ENCODE data around the gene NET1. TPM values are rescaled to one million over a fixed set of nuclear protein-coding genes. Genes with fewer than 3 reads are reported as not detected.
"Not testable (repeated sequence)": the region's sequence is repeated elsewhere in the genome, so short reads cannot be mapped to it uniquely, and the experiment has no call there.

Gene NET1
- total RNA-seq, 1 donor from 2014 or later = 205 TPM

DNA sequence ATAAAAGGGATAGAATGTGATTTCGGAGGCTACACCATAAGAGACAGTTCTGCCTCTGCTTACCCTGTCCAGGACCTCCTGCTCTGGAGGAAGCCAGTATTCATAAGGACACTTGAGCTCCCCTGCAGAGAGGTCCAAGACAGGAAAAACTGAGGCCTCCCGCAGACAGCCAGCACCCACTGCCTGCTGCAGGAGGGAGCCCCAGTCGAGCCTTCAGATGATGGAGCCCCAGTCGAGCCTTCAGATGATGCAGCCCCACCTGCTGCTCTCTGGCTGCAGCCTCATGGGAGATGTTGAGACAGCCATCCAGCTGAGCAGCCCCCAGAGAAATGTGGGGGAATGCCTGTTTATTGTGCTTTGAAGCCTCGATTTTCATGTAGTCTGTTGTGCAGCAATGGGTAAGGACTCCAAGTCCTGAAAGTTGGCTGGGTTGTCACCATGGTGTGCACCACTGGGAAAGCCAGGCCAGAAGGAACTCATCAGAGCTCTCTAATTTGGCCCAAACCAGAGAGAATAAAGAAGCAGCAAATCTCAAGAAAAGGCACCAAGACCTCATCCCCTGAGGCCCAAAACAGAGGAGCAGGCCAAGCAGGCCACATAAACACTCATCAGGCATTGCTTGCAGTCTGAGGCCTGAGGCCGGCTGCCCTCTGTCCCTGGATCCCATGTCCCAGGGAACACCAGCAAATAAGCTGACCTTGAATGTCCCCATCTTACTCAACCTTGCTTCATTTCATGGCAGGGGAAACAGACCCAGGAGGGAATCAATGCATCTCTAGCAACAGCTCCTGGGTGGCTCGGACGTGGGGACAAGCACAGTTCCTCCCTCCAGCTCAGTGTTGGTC is 56.1 kb downstream of the NET1 start:
- no peak for DNase-seq (ENCODE audit: low spot score in 2 of 2, unreplicated experiment in 2 of 2)
- no peaks in the 10 kb centered on the region for H3K27me3 Mint-ChIP-seq (ENCODE audit: low read depth)
- TF ChIP-seq CTCF (IDR thresholded peaks at IDR 0.05; ENCODE audit: unreplicated experiment) = no peak
- H3K27ac Mint-ChIP-seq = peak overlapping the region; percentile 99
- H3K4me1 Mint-ChIP-seq = peaks cover 56% of the 10 kb centered on the region
- H3K9me3 Mint-ChIP-seq = no peaks in the 10 kb centered on the region
- H3K36me3 Mint-ChIP-seq = peaks cover 1% of the 10 kb centered on the region
- no peak overlapping the region for H3K4me3 Mint-ChIP-seq

DNA sequence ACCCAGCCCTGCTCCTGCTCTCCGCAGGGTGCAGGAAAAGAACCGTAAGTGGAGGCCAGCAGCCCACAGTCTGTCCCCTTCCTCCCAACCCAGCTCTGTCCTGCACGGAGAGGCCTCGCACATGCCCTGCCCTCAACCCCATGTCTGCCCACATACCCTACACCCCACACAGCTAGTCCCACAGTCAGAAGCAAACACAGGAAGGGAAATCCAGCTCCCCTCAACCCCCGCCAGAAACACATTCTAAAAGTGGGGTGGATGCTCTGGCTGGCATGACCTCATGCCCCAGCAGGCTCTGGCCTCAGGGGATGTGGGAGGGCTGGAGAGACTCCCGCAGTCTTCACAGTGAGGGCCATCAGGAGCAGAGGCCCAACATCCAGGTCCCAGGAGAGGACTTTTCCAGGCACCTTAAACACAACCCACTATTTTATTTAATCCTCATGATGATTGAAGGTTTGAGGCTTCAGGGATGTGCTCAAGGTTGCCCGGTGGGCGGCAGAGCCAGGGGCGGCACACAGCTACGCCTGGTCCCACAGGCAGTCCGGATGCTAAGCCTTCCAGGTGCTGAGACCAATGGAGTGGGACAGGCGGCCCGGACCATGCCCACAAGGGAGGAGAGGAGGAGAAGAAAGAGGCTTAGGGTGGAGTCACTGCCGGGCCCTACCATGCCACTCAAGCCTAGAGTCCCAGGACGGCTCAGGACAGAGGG is 57.1 kb downstream of the NET1 start:
- DNase-seq (ENCODE audit: low spot score in 2 of 2, unreplicated experiment in 2 of 2) = no peak
- Mint-ChIP-seq H3K27ac (peak overlapping the region; percentile 40), H3K4me3 (no peak overlapping the region), H3K4me1 (peaks cover 47% of the 10 kb centered on the region), H3K27me3 (ENCODE audit: low read depth) (no peaks in the 10 kb centered on the region), H3K36me3 (peaks cover 1% of the 10 kb centered on the region), H3K9me3 (no peaks in the 10 kb centered on the region)
- no peak for TF ChIP-seq CTCF (IDR thresholded peaks at IDR 0.05; ENCODE audit: unreplicated experiment)

DNA sequence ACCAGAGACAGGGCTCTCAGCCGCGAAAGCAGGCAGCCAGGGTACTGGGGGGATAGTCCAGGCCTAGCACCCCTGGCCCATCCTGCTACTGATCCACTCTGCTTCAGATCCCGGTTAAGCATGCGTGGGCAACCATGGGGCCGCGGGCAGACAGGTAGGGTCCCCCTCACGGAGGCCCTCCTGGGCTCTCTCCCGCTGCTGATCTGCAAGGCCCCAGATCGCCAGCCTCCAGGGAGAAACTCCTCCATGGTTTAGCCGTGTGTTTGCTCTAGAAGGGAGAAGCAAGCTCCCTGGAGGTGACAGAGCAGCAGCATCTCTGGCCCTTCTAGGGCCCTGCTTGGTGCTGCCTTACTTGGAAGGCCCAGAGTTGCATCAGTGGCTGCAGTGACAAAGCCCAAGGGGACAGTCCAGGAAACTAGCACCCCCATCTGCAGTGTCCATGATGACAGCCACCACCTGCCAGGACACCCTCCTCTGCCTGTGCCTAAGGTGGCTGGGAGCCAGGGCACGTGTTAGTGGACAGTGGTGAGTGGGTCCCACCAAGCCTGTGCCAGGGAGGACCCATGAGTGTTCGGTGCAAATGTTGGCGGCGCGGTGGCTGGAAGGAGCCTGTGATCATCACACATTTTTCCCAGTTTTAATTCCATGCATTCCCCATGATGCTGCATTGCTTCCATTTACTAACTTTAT is 57.9 kb downstream of the NET1 start:
- no peak for TF ChIP-seq CTCF (IDR thresholded peaks at IDR 0.05; ENCODE audit: unreplicated experiment)
- H3K36me3 Mint-ChIP-seq = peaks cover 1% of the 10 kb centered on the region
- H3K27ac Mint-ChIP-seq = no peak overlapping the region
- peaks cover 40% of the 10 kb centered on the region for H3K4me1 Mint-ChIP-seq
- no peaks in the 10 kb centered on the region for H3K9me3 Mint-ChIP-seq
- no peak for DNase-seq (ENCODE audit: low spot score in 2 of 2, unreplicated experiment in 2 of 2)
- no peak overlapping the region for H3K4me3 Mint-ChIP-seq
- H3K27me3 Mint-ChIP-seq (ENCODE audit: low read depth) = no peaks in the 10 kb centered on the region

DNA sequence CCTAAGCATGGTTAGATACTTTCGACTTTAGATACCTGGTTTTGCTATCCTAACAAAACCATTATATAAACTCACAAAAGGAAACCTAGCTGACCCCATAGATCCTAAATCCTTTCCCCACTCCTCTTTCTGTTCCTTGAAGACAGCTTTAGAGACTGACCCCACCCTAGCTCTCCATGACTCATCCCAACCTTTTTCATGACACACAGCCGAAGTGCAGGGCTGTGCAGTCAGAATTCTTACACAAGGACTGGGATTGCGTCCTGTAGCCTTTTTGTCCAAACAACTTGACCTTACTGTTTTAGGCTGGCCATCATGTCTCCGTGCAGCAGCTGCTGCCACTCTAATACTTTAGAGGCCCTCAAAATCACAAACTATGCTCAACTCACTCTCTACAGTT is 62.3 kb downstream of the NET1 start:
- not testable (repeated sequence) for H3K27ac Mint-ChIP-seq; H3K36me3 Mint-ChIP-seq; H3K9me3 Mint-ChIP-seq; DNase-seq (ENCODE audit: low spot score in 2 of 2, unreplicated experiment in 2 of 2); H3K27me3 Mint-ChIP-seq (ENCODE audit: low read depth); H3K4me3 Mint-ChIP-seq
- peaks cover 23% of the 10 kb centered on the region for H3K4me1 Mint-ChIP-seq

DNA sequence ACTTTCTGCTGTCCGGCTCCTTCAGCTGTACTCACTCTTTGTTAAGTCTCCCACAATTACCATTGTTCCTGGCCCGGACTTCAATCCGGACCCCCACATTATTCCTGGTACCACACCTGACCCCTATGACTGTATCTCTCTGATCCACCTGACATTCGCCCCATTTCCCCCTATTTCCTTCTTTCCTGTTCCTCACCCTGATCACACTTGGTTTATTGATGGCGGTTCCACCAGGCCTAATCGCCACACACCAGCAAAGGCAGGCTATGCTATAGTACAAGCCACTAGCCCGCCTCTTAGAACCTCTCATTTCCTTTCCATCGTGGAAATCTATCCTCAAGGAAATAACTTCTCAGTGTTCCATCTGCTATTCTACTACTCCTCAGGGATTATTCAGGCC is 62.7 kb downstream of the NET1 start:
- not testable (repeated sequence) for H3K4me3 Mint-ChIP-seq; H3K36me3 Mint-ChIP-seq; DNase-seq (ENCODE audit: low spot score in 2 of 2, unreplicated experiment in 2 of 2); H3K27me3 Mint-ChIP-seq (ENCODE audit: low read depth); H3K27ac Mint-ChIP-seq; H3K9me3 Mint-ChIP-seq
- H3K4me1 Mint-ChIP-seq = peaks cover 23% of the 10 kb centered on the region

GRCh38 chr10:5475974-5476807 is 63.8 kb downstream of the NET1 start:
- not testable (repeated sequence) for H3K4me3 Mint-ChIP-seq; DNase-seq (ENCODE audit: low spot score in 2 of 2, unreplicated experiment in 2 of 2); H3K27me3 Mint-ChIP-seq (ENCODE audit: low read depth); H3K9me3 Mint-ChIP-seq; H3K36me3 Mint-ChIP-seq
- Mint-ChIP-seq H3K4me1 (peaks cover 27% of the 10 kb centered on the region), H3K27ac (peak overlapping the region; percentile 18)

Data from mesothelial cell of epicardium (in vitro differentiated cells).